ENCODE data around the gene KRT6B.

GRCh38 chr12:52474212-52474611 lies 22.3 kb upstream of the KRT6B start:
- TF ChIP-seq CTCF (IDR thresholded peaks at IDR 0.05) (no peak), POLR2A (IDR thresholded peaks at IDR 0.05) (no peak), EP300 (IDR thresholded peaks at IDR 0.05) (no peak)

Measured in ovary (tissue), 3 donors.